ENCODE results near the gene TIAL1. TPM values are rescaled to one million over a fixed set of nuclear protein-coding genes. Genes with fewer than 3 reads are reported as not detected.
A peak's percentile ranks its signal among the peaks of the same experiment; 100 is the strongest.
"Not testable (repeated sequence)": the region's sequence is repeated elsewhere in the genome, so short reads cannot be mapped to it uniquely, and the experiment has no call there.

The TIAL1 gene
- total and polyA plus RNA-seq, 5 donors from 2014 or later: 9.2 to 205 (median 12.4) TPM

DNA sequence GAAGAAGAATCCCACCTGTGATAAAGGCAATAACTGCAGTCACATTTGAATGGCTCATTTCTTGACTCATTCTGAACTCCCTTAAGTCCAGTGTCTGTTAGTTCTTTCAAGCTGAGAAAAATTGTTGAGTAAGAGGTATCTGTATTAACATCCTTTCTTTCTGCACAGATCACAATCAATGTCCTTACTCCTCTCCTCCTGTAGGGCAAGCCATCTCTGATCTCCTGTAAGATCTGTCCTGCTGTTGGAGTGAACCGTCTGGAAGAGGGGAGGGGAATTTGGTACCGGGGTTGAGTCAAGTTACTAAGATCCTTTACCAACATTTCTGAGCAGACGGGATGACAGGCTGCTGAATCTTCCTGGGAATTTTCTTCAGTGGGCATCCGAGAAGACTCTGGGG is 34.7 kb downstream of the TIAL1 start:
- Mint-ChIP-seq H3K9me3 (no peaks in the 10 kb centered on the region), H3K27me3 (no peaks in the 10 kb centered on the region), H3K27ac (no peak overlapping the region), H3K4me3 (no peak overlapping the region), H3K4me1 (no peaks in the 10 kb centered on the region), H3K36me3 (no peaks in the 10 kb centered on the region)
- Histone ChIP-seq H3K27ac (ENCODE audit: insufficient read depth, low read length, poor library complexity, severe bottlenecking) (no peak overlapping the region), H3K36me3 (ENCODE audit: control insufficient read depth, insufficient read depth, low read length) (no peaks in the 10 kb centered on the region), H3K4me3 (ENCODE audit: low read depth, low read length) (no peak overlapping the region), H3K9me3 (ENCODE audit: control insufficient read depth in 2 of 2, low read length in 2 of 2) (no peaks in the 10 kb centered on the region), H3K4me1 (ENCODE audit: control insufficient read depth, insufficient read depth, low read length, poor library complexity, severe bottlenecking) (no peaks in the 10 kb centered on the region), H3K27me3 (ENCODE audit: control insufficient read depth, insufficient read depth, low read length) (no peaks in the 10 kb centered on the region)
- DNase-seq: no peak
- no peak for ATAC-seq (ENCODE audit: low read depth in 2 of 2)

DNA sequence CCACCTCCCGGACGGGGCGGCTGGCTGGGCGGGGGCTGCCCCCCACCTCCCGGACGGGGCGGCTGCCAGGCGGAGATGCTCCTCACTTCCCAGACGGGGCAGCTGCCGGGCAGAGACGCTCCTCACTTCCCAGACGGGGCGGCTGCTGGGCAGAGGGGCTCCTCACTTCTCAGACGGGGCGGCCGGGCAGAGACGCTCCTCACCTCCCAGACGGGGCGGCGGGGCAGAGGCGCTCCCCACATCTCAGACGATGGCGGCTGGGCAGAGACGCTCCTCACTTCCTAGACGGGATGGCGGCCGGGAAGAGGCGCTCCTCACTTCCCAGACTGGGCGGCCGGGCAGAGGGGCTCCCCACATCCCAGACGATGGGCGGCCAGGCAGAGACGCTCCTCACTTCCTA is 37.3 kb downstream of the TIAL1 start:
- not testable (repeated sequence) for H3K9me3 ChIP-seq (ENCODE audit: control insufficient read depth in 2 of 2, low read length in 2 of 2); H3K9me3 Mint-ChIP-seq; H3K4me1 Mint-ChIP-seq; H3K4me1 ChIP-seq (ENCODE audit: control insufficient read depth, insufficient read depth, low read length, poor library complexity, severe bottlenecking); H3K27me3 Mint-ChIP-seq; H3K4me3 Mint-ChIP-seq; H3K36me3 ChIP-seq (ENCODE audit: control insufficient read depth, insufficient read depth, low read length); ATAC-seq (ENCODE audit: low read depth in 2 of 2); H3K27me3 ChIP-seq (ENCODE audit: control insufficient read depth, insufficient read depth, low read length); DNase-seq; H3K27ac ChIP-seq (ENCODE audit: insufficient read depth, low read length, poor library complexity, severe bottlenecking); H3K36me3 Mint-ChIP-seq; H3K4me3 ChIP-seq (ENCODE audit: low read depth, low read length); H3K27ac Mint-ChIP-seq

DNA sequence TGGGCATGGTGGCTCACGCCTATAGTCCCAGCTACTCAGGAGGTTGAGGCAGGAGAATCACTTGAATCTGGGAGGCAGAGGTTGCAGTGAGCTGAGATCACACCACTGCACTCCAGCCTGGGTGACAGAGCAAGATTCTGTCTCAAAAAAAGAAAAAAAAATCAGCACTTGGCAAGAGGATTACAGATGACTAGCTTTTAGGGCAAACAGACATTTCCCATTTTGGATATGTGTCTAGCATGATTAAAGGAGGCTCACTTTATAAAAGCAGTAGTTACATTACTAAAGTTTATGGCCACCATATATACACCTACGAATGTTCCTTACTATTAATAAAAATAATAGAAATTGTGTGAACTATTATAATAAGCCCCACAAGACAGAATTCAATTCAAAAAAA is 40.7 kb downstream of the TIAL1 start:
- H3K9me3 ChIP-seq (ENCODE audit: control insufficient read depth in 2 of 2, low read length in 2 of 2); H3K4me1 Mint-ChIP-seq; H3K27ac Mint-ChIP-seq; H3K4me3 ChIP-seq (ENCODE audit: low read depth, low read length); H3K27me3 Mint-ChIP-seq; H3K4me3 Mint-ChIP-seq; H3K36me3 ChIP-seq (ENCODE audit: control insufficient read depth, insufficient read depth, low read length); H3K36me3 Mint-ChIP-seq; H3K27ac ChIP-seq (ENCODE audit: insufficient read depth, low read length, poor library complexity, severe bottlenecking); H3K27me3 ChIP-seq (ENCODE audit: control insufficient read depth, insufficient read depth, low read length); H3K4me1 ChIP-seq (ENCODE audit: control insufficient read depth, insufficient read depth, low read length, poor library complexity, severe bottlenecking); DNase-seq; ATAC-seq (ENCODE audit: low read depth in 2 of 2); H3K9me3 Mint-ChIP-seq: not testable (repeated sequence)

DNA sequence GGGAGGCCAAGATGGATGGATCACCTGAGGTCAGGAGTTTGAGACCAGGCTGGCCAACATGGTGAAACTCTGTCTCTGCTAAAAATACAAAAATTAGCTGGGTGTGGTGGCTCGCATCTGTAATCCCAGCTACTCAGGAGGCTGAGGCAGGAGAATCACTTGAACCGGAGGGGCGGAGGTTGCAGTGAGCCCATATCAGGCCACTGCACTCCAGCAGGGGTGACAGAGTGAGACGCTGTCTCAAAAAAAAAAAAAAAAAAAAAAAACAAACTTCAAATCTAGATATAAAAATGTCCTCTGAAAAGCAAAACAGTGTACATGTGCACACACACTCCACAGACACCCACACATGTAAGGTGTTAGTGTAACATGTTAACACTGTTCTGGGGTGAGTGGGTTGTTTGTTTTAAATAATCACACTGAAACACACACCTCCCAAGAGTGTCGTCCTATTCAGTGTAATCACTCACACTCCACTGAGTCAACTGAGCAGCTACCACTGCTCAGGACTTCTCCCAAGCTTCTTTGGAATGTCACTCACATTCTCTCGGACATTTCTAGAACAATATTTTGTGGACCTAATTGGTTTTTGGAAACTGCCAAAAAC is 41.5 kb downstream of the TIAL1 start:
- H3K4me1 ChIP-seq (ENCODE audit: control insufficient read depth, insufficient read depth, low read length, poor library complexity, severe bottlenecking): no peaks in the 10 kb centered on the region
- H3K36me3 Mint-ChIP-seq: no peaks in the 10 kb centered on the region
- H3K27ac Mint-ChIP-seq: no peak overlapping the region
- H3K4me3 Mint-ChIP-seq: no peak overlapping the region
- no peaks in the 10 kb centered on the region for H3K27me3 ChIP-seq (ENCODE audit: control insufficient read depth, insufficient read depth, low read length)
- H3K36me3 ChIP-seq (ENCODE audit: control insufficient read depth, insufficient read depth, low read length): no peaks in the 10 kb centered on the region
- H3K9me3 Mint-ChIP-seq: no peaks in the 10 kb centered on the region
- H3K9me3 ChIP-seq (ENCODE audit: control insufficient read depth in 2 of 2, low read length in 2 of 2): no peaks in the 10 kb centered on the region
- H3K27ac ChIP-seq (ENCODE audit: insufficient read depth, low read length, poor library complexity, severe bottlenecking): no peak overlapping the region
- H3K27me3 Mint-ChIP-seq: peaks cover 15% of the 10 kb centered on the region
- no peaks in the 10 kb centered on the region for H3K4me1 Mint-ChIP-seq
- H3K4me3 ChIP-seq (ENCODE audit: low read depth, low read length): no peak overlapping the region
- DNase-seq (no peak), ATAC-seq (ENCODE audit: low read depth in 2 of 2) (no peak)

DNA sequence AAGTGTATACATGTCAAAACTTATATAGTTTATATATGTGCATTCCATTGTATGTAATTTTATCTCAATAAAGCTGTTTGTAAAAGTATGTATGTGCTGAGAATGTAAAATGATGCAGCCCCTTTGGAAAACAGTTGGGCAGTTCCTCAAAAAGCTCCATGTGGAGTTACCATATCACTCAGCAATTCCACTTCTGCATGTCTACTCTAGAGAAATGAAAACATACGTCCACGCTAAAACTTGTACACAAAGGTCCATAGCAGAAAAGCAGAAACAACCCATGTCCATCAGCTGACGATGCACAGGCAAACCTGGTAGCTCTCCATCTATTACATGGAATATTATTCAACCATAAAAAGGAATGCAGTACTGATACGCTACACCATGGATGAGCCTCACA is 45.9 kb downstream of the TIAL1 start:
- no peaks in the 10 kb centered on the region for H3K36me3 Mint-ChIP-seq
- H3K9me3 Mint-ChIP-seq: peaks cover 0 to 3% (median 0%) of the 10 kb centered on the region in 7 donors
- H3K9me3 ChIP-seq (ENCODE audit: control insufficient read depth in 2 of 2, low read length in 2 of 2): no peaks in the 10 kb centered on the region
- H3K27ac ChIP-seq (ENCODE audit: insufficient read depth, low read length, poor library complexity, severe bottlenecking): no peak overlapping the region
- H3K4me1 Mint-ChIP-seq: no peaks in the 10 kb centered on the region
- no peak overlapping the region for H3K27ac Mint-ChIP-seq
- H3K4me1 ChIP-seq (ENCODE audit: control insufficient read depth, insufficient read depth, low read length, poor library complexity, severe bottlenecking): no peaks in the 10 kb centered on the region
- H3K36me3 ChIP-seq (ENCODE audit: control insufficient read depth, insufficient read depth, low read length): no peaks in the 10 kb centered on the region
- peaks cover 6% of the 10 kb centered on the region for H3K27me3 ChIP-seq (ENCODE audit: control insufficient read depth, insufficient read depth, low read length)
- ATAC-seq (ENCODE audit: low read depth in 2 of 2): no peak
- H3K4me3 ChIP-seq (ENCODE audit: low read depth, low read length): no peak overlapping the region
- no peak overlapping the region for H3K4me3 Mint-ChIP-seq
- DNase-seq: no peak
- H3K27me3 Mint-ChIP-seq: peaks cover 40% of the 10 kb centered on the region

DNA sequence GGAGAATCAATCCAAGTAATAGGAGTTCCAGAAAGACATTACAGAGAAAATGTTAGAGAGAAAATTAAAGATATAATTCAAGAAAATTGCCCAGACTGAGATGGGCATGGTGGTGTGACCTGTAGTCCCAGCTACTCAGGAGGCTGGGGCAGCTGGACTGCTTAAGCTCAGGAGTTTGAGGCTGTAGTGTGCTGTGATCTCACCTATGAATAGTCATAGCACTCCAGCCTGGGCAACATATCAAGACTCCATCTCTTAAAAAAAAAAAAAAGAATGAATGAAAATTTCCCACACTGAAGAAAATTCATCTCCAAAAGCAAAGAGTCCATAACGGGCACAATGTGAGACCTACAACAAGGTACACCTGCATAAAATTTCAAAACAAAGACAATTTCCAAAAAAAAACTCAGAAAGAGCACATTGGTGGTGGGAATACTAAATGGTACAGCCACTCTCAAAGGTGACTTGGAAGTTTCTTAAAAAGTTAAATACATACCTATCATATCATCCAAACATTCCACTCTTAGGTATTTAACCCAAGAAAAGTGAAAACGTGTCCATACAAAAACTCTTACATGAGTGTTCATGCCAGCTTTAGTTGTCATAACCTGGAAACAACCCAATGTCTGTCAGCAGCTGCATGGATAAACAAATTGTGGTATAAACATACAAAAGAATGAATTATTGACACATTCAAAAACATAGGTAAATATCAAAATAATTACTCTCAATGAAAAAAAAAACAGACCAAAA is 47.3 kb downstream of the TIAL1 start:
- peaks cover 7% of the 10 kb centered on the region for H3K27me3 ChIP-seq (ENCODE audit: control insufficient read depth, insufficient read depth, low read length)
- H3K4me1 ChIP-seq (ENCODE audit: control insufficient read depth, insufficient read depth, low read length, poor library complexity, severe bottlenecking): no peaks in the 10 kb centered on the region
- H3K9me3 Mint-ChIP-seq: peaks cover 0 to 3% (median 0%) of the 10 kb centered on the region in 7 donors
- H3K36me3 ChIP-seq (ENCODE audit: control insufficient read depth, insufficient read depth, low read length): no peaks in the 10 kb centered on the region
- H3K4me1 Mint-ChIP-seq: no peaks in the 10 kb centered on the region
- H3K4me3 ChIP-seq (ENCODE audit: low read depth, low read length): no peak overlapping the region
- ATAC-seq (ENCODE audit: low read depth in 2 of 2): no peak
- H3K27ac Mint-ChIP-seq: no peak overlapping the region
- no peak for DNase-seq
- H3K4me3 Mint-ChIP-seq: no peak overlapping the region
- no peaks in the 10 kb centered on the region for H3K36me3 Mint-ChIP-seq
- H3K9me3 ChIP-seq (ENCODE audit: control insufficient read depth in 2 of 2, low read length in 2 of 2): no peaks in the 10 kb centered on the region
- peaks cover 45% of the 10 kb centered on the region for H3K27me3 Mint-ChIP-seq
- no peak overlapping the region for H3K27ac ChIP-seq (ENCODE audit: insufficient read depth, low read length, poor library complexity, severe bottlenecking)

DNA sequence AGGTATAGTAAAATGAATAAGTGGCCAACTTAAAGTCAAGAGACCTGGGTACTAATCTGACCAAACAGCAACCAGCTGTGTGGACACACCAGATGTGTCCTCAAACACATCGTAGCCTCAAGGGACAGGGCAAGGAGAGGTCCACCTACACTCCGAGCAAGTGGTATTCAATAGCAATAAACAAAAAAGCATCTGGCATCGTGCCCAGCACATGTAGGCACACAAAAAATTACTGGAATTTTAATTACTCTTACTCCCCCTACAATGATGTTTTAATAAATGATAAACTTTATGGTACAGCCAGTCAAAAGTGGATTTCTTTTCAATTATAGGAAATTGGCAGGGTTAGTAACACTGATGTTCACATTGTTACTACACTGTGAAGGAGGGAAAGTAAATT is 50.8 kb downstream of the TIAL1 start:
- no peak for DNase-seq
- H3K27me3 Mint-ChIP-seq: peaks cover 47% of the 10 kb centered on the region
- no peak for ATAC-seq (ENCODE audit: low read depth in 2 of 2)
- H3K9me3 ChIP-seq (ENCODE audit: control insufficient read depth in 2 of 2, low read length in 2 of 2): no peaks in the 10 kb centered on the region
- H3K27ac ChIP-seq (ENCODE audit: insufficient read depth, low read length, poor library complexity, severe bottlenecking): no peak overlapping the region
- H3K4me3 ChIP-seq (ENCODE audit: low read depth, low read length): no peak overlapping the region
- H3K27ac Mint-ChIP-seq: no peak overlapping the region
- peaks cover 15% of the 10 kb centered on the region for H3K4me1 ChIP-seq (ENCODE audit: control insufficient read depth, insufficient read depth, low read length, poor library complexity, severe bottlenecking)
- no peaks in the 10 kb centered on the region for H3K36me3 Mint-ChIP-seq
- H3K9me3 Mint-ChIP-seq: peaks cover 0 to 3% (median 0%) of the 10 kb centered on the region in 7 donors
- peaks cover 0 to 10% (median 4%) of the 10 kb centered on the region in 4 donors for H3K4me1 Mint-ChIP-seq
- no peaks in the 10 kb centered on the region for H3K36me3 ChIP-seq (ENCODE audit: control insufficient read depth, insufficient read depth, low read length)
- peak overlapping the region in 2 of 4 donors; percentile 27 to 87 for H3K4me3 Mint-ChIP-seq
- H3K27me3 ChIP-seq (ENCODE audit: control insufficient read depth, insufficient read depth, low read length): peaks cover 7% of the 10 kb centered on the region

DNA sequence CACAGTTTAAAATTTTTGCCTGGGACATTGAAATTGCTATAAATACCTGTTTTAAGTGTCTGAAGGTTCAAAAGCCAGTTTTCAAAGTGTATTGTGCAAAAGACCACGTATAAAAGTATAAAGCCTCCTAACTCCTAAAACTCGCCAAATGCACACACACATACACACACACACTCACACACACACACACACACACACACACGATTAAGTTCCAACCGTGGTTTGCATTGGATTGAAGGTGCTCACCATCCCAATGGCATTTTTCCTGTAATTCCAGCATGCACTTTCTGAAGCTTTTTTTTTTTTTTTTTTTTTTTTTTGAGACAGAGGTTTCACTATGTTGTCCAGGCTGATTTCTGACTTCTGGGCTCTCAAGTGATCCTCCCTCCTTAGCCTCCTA is 51.5 kb downstream of the TIAL1 start:
- no peak for ATAC-seq (ENCODE audit: low read depth in 2 of 2)
- Histone ChIP-seq H3K4me3 (ENCODE audit: low read depth, low read length) (no peak overlapping the region), H3K27ac (ENCODE audit: insufficient read depth, low read length, poor library complexity, severe bottlenecking) (no peak overlapping the region), H3K9me3 (ENCODE audit: control insufficient read depth in 2 of 2, low read length in 2 of 2) (no peaks in the 10 kb centered on the region), H3K4me1 (ENCODE audit: control insufficient read depth, insufficient read depth, low read length, poor library complexity, severe bottlenecking) (peaks cover 22% of the 10 kb centered on the region), H3K36me3 (ENCODE audit: control insufficient read depth, insufficient read depth, low read length) (no peaks in the 10 kb centered on the region), H3K27me3 (ENCODE audit: control insufficient read depth, insufficient read depth, low read length) (peaks cover 7% of the 10 kb centered on the region)
- H3K27me3 Mint-ChIP-seq: peaks cover 41% of the 10 kb centered on the region
- H3K4me3 Mint-ChIP-seq: peak overlapping the region in 1 of 4 donors; percentile 27
- no peak for DNase-seq
- H3K27ac Mint-ChIP-seq: no peak overlapping the region
- no peaks in the 10 kb centered on the region for H3K36me3 Mint-ChIP-seq
- H3K9me3 Mint-ChIP-seq: peaks cover 0 to 3% (median 0%) of the 10 kb centered on the region in 7 donors
- peaks cover 6 to 17% (median 11%) of the 10 kb centered on the region in 4 donors for H3K4me1 Mint-ChIP-seq

All from CD4-positive, CD25-positive, alpha-beta regulatory T cell (primary cell).